PFSK-1 (cell line): Measurements from ENCODE around the gene CDC45.

Source experiments
- FOXP2 ChIP-seq: optimal IDR thresholded peaks from 2 replicates; pipeline ENCODE3; 2011; ENCODE audit warnings: borderline replicate concordance, control low read depth, inconsistent platforms; ENCODE audit not compliant: insufficient read depth; ENCODE audit errors: extremely low read length, extremely low read depth
- POLR2AphosphoS5 ChIP-seq: IDR thresholded peaks from 2 replicates; pipeline ENCODE4 v1.6.1; 2012; ENCODE audit warnings: low read depth, mild to moderate bottlenecking, control low read depth, low read length, moderate library complexity
- REST ChIP-seq, 2 experiments: IDR thresholded peaks; 2 replicates each; pipeline versions ENCODE4 v1.6.1 to v1.8.0; 2011 to 2012; ENCODE audit warnings: low read depth in 2 of 2, low read length in 2 of 2, control low read depth in 1 of 2, inconsistent platforms in 1 of 2, mild to moderate bottlenecking in 1 of 2, moderate library complexity in 1 of 2; ENCODE audit not compliant: insufficient read depth in 1 of 2
- SIN3A ChIP-seq: IDR thresholded peaks from 2 replicates; pipeline ENCODE4 v1.6.1; 2012; ENCODE audit warnings: mild to moderate bottlenecking, low read length, moderate library complexity, borderline replicate concordance; ENCODE audit not compliant: insufficient read depth
- TAF1 ChIP-seq: IDR thresholded peaks from 2 replicates; pipeline ENCODE4 v1.6.1; 2012; ENCODE audit warnings: low read length, control low read depth, borderline replicate concordance; ENCODE audit not compliant: insufficient read depth

Gene CDC45

GRCh38 chr22:19526702-19527111, 47.0 kb downstream of the CDC45 start:
- no peak for TF ChIP-seq REST (IDR thresholded peaks at IDR 0.05; ENCODE audit: insufficient read depth in 1 of 2, low read depth in 2 of 2, low read length in 2 of 2)
- TF ChIP-seq TAF1 = no peak
- no peak for TF ChIP-seq SIN3A
- no peak for TF ChIP-seq POLR2AphosphoS5
- TF ChIP-seq FOXP2 = no peak

GRCh38 chr22:19527321-19527721, 47.6 kb downstream of the CDC45 start:
- no peak for TF ChIP-seq POLR2AphosphoS5
- no peak for TF ChIP-seq TAF1
- no peak for TF ChIP-seq REST (IDR thresholded peaks at IDR 0.05; ENCODE audit: insufficient read depth in 1 of 2, low read depth in 2 of 2, low read length in 2 of 2)
- no peak for TF ChIP-seq SIN3A
- TF ChIP-seq FOXP2 = no peak

- TF ChIP-seq REST (IDR thresholded peaks at IDR 0.05; ENCODE audit: insufficient read depth in 1 of 2, low read depth in 2 of 2, low read length in 2 of 2) (no peak), POLR2AphosphoS5 (no peak), SIN3A (no peak), TAF1 (no peak), FOXP2 (no peak)
These were observed 48.2 kb downstream of the CDC45 start for GRCh38 chr22:19527861-19528417.

GRCh38 chr22:19529811-19530210, 50.1 kb downstream of the CDC45 start:
- TF ChIP-seq SIN3A (no peak), POLR2AphosphoS5 (no peak), TAF1 (no peak), FOXP2 (no peak), REST (IDR thresholded peaks at IDR 0.05; ENCODE audit: insufficient read depth in 1 of 2, low read depth in 2 of 2, low read length in 2 of 2) (no peak)

GRCh38 chr22:19530751-19531150, 51.0 kb downstream of the CDC45 start:
- TF ChIP-seq SIN3A (no peak), POLR2AphosphoS5 (no peak), REST (IDR thresholded peaks at IDR 0.05; ENCODE audit: insufficient read depth in 1 of 2, low read depth in 2 of 2, low read length in 2 of 2) (no peak)
